Amniotic epithelial cell (primary cell): Measurements from ENCODE around the gene EML4.
"Not testable (repeated sequence)": the region's sequence is repeated elsewhere in the genome, so short reads cannot be mapped to it uniquely, and the experiment has no call there.

Experiments used
- DNase-seq: peaks from one replicate; pipeline ENCODE4 v3.0.0-alpha.2; 2010; ENCODE audit warnings: low read depth

EML4 gene

DNA sequence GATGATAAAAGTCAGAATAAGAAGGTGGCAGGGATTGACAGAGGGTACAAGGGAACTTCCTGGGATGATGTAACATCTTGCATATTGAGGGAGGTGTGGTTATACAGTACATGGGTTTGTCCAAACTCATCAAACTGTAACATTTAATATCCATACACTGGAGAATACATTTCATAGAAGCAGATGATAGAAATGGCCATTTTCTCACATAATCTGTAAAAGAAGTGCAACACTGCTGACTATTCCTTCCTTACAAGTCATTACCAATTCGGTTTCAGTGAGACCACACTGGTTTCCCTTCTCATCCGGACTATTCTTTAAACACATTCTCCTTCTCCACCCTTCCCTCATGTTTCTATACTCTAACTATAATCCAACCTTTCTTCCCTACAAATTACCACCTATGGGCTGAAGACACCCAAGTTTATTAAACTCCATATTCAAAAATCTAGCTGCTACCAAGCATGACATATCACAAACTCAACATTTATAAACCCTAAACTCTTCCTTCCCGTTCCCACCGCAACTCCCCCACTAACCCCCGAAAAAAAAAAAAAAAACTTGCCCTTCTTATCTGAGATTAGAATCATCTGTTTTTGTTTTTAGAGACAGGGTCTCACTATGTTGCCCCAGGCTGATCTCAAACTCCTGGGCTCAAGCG lies 190.3 kb downstream of the EML4 start:
- DNase-seq = no peak

DNA sequence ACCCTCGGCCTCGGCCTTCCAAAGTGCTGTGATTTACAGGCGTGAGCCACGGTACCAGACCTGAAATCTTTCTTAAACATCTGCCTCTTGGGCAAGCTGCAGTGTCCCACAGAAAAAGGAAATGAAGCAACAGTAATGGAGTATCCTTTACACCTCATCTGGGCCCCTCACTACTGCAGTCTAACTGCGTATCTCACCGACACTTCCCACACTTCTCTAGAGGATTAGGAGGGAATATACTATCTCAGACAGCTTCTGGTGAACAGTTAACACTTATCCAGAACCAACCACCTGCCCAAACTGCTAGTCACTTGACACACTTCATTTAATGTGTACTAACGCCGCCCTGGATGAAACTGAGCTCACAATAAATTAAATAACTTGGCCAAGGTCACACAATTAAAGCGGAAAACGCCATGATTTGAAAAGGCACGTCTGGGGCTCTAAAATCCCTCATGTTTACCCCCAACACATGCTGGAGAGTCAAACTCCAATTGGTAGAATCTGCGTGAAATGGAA lies 190.9 kb downstream of the EML4 start:
- peak; percentile 79 for DNase-seq

DNA sequence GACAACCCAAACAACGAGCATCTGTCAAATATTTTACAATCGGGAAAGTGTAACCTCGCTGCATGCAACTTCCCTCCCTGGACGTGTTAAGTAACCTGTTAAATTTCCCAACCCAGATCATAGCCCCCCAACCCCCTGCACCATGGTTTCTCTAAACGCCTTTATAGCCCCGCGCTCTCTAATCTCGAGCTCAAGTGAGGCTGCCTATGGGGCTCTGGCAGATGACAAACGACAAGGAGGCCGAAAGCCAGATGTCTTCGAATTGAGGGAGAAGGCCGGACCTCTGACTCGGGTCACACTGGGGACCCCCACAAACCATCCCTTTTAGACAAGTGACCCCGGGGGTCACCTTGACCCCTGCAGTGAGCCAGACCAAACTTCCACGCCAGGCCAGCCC lies 191.3 kb downstream of the EML4 start:
- no peak for DNase-seq

DNA sequence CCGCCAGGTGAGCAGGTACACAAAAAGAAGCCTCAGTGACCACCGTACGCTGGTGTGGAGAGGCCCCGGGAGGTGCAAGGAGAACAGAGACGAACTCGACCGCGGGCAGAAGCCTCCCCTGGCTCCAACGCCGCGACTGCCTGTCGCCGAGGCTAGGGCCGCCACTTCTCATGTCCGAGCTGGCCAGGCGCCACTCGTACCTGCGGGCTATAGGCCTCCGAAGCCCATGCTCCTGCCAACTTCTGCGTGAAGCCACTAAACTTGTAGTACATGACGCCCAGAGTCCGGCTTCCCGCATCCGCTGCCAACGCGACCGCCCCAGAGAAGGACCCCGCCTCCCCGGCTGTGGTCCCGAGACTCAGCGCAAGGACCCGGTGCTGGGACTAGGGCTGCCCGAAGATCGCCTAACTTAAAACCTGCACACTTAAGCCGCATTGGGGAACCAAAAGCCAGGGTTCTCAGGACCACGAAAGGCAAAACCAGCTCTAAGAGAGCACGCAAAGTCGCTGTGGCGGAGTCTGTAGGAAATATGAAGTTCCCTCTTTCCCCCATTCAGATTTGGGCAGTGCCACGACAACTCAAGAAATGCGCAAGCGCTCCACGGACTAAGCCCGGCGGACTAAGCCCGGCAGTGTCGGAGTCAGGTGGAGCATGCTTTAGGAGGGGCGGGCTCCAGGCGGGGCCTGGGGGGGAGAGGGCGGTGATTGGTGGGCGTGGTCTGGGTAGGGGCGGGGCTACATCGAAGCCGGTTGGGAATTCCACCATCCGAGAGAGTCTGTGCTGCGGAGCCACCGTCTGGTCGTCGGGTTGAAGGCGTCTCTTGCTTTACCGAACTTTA lies 192.0 kb downstream of the EML4 start, which contains the start of gene COX7A2L:
COX7A2L (minus strand) TSS at position 328 of the 838 bp plus-strand sequence; CDS start at position 272, 56 bp downstream.
- DNase-seq = peak; percentile 95

DNA sequence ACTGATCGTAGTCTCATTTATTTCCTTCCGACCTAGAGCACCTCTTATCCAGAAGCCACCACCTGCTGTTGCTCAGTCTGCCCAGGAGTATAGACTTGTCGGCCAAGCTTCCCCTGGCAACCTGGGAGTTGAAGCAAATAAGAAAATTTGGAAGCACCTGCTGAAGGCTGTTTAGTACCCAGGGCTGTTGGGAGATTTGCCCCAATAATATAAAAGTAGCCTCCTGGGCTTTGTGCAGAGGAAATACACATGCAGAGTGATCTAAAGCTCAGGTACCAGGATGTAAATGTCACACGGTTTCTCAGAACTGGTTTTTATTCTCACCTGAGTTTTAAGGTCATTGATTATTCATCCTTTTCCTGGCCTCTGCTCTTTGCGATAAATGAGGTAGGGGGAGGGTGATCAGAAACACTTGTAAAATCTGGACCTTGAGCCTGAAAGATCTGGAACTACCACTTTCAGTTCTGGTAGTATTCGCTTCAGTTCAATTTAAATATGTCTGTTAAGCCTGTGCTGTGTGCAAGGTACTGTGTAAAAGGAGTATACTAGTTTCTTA lies 192.7 kb downstream of the EML4 start:
- no peak for DNase-seq

DNA sequence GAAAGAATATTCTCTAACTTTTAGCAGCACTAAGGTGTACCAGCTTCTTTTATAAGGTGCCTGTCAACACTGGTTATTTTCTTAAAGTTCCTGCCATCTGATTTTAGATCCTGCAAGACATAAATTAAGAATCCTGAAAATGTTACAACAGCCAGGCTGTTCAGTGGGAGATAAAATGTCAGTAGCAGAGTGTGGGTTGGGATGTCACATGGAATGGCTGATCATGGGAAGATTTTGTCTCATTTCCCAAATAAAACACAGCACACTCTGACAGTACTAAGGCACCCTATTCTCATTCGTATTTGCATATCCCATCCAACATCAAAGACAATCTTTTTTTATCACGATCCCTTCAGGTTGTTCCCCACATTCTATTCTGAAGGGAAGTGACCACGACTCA lies 194.3 kb downstream of the EML4 start:
- DNase-seq = no peak

DNA sequence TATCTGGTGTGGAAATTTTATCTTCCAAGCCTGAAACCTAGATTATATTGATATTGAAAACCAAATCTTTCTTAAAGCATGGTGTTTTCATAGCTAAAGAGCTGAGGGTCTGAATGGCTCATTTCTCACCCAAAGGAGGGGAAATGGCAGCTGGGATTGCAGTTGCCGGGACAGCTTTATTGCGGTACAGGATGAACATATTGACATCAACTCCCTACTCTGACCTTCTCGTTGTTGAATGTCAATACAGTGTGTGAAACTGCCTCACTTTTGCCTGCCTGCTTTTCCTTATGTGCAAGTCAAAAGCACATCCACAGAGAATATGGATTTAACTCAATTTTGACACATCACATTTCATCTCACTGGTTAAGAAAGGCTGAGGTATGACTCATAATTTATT lies 195.5 kb downstream of the EML4 start:
- no peak for DNase-seq

DNA sequence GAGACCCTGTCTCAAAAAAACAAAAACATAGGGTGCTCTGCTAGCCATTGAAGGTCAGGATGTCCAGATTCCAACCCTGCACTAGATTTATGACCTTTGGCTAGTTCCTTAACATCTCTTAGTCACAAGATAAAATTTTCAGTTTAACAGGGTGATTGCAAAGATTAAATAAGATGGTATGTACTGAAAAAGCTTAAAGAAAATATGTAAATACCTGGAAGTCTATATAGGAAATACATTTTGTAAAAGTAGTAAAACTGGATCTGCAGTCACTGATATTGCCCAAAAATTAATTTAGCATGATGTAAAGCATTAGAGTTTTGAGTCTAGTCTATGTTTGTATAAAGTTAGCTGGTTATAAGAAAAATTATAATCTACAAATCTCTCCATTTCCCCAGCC lies 197.3 kb downstream of the EML4 start:
- peak; percentile 21 for DNase-seq

DNA sequence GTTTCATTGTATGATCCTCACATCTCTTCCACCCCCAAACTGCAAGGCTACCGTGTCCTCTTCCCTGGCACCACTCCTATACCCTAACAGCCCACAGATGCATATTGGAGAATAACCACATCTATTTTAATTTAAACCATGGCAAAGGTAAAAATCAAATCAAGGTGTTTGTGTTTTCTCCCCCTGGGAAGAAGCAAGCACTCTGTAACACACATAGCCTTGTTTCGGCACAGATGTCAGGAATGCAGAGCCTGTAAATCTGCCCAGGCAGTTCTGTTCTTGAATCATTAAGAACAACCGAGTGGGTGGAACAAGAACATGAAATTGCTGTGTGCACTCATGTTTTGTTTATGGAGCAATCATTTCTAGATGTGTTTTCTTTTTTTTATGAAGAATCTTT lies 198.7 kb downstream of the EML4 start:
- peak; percentile 69 for DNase-seq

DNA sequence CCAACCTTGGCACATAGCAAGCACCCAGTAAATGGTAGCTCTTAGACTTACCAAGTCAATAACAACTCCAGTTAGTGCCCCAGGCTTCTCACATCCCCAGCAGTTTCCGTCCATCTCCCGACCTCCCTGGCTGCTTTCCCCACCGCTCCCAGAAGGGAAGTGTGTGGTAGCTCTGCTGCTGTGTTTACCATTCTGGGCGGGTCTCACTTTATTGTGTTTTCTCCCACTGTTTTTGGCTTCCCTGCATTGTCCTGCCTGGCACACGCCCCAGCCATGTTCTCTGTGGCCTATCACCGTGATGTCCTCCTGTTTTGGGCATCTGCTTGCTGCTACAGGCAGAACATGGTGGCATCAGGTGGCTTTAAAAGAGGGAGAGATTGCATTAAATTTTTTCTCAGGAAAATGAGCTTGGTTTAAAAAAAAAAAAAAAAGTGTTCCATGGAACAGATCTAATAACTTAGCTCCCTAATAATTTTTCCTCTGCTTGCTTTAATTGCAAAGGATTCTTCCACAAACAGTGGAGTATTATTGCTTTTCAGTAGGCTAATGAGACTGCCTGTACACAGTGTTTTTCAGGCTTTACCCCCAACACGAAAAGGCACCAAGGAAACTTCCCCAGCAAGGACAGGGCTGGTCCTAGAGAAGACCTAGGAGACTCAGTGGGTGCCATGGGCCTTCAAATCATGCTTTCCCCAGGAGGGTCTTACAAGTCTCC lies 199.8 kb downstream of the EML4 start:
- DNase-seq = no peak

DNA sequence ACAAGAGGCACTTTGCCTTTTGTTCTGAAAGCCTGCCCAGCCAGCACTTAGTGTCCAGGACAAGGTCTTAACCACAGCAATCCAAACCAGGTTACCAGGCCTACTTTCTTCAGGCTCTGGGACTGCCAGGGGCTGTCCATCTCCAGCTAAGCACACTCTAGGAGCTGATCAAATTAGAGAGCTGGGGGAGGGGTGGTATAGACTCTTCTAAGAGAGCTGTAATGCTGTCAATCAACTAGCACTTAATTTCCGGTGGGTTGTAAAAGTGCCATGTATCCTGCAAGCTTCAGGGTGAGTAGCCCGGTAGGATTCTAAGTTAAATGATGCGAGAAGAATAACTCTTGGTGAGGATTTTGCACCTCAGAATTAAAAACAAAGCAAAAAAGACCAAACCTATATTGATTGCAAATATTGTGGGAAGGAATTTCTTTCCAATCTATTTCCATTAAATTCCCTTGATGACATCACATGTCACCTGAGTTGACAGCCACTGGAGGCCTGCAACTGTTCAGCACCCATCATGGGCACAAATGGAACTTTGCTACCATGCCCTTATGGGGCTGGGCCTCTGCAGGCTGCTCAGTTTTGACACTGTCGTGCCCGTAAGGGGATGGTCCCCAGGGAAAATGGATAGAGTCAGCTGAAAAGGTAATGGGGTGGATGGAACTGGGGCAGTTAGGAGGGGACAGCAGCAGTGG lies 200.5 kb downstream of the EML4 start:
- no peak for DNase-seq

DNA sequence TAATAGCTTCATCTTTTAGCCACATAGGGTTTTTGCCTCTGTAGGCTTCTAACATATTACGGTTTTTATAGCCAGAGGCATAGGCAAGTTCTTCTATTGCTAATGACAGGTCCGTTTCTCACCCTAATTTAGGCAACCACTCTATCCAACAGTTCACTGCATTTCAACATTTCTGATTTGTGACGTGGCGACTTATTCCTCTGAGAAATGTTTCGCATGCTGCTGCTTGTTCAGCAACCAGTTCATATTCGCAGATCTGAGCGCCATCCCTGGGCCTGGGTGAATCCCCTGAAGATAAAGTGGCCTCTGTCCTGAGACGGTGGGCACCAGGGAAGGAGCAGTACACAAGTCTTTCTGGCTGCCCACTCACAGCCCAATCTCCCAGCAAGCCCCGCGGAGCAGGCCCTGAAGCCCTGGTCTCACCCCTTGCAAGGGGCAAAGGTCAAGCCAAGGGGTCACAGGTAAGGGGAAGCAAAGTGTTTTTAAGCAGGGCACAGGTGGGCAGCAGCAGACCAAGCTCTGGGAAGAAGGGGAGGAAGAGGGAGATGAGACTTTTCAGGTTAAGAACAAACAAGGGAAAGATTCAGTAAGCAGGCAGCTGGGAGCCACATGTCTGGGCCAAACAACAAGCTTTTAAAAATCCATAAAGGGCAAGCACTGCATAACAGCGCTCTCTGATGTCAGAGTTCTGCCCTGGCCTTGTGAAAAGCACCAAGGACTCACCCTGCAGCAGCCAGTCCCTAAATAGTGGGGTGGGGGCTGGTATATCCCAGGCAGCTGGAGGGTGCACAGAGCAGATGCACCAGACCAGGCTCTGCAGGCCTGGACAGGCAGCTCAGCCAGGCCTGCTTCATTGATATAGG lies 202.7 kb downstream of the EML4 start:
- DNase-seq = no peak

DNA sequence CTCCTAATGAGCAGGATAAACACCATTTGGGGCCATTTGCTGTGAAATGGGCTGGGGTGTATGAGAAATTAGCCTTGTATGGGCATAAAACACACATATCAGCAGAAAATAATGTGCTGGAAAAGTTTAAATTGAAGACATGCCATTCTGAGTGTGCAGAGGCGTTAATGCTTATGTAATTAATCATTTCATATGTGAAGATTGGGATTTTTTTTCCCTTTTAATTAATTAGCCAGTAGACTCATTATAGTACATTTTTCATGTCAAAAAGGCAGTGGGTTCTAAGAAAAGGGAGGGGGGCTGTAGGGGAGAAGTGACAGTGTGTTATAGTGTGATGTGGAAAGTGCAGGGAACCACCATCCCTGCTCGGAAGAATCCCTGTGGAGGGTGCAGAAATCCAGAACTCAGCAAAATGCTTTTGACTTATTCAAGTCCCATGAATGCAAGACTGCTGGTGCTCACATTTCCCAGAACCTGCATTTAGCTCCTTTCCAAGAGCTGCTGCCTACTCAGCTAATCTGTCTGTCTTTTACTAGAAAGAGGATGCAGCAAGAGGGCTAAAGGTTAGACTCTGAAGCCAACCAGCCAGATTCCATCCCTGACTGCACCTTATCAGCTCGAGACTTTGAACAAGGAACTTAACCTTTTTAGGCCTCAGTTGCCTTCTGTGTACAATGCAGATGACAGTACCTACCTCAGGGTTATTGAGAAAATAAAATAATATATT lies 203.5 kb downstream of the EML4 start:
- no peak for DNase-seq

DNA sequence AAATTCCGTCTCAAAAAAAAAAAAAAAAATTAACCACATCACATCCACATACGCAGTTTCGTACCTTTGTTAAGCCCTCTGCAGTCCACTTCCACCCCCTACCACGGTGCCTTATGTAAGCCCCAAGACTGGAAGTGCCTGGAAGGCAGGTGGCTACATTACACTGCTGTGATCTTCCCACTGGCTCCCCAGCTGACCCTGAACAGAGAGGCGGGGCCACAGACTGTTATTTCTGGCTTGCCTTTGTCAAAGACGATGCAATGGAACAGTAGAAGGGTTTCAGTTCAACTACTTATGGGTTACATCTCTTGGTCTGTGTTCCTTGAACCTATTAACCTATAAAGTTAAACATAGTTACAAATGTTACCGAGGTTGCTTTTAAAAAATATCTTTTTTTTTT lies 207.6 kb downstream of the EML4 start:
- no peak for DNase-seq

DNA sequence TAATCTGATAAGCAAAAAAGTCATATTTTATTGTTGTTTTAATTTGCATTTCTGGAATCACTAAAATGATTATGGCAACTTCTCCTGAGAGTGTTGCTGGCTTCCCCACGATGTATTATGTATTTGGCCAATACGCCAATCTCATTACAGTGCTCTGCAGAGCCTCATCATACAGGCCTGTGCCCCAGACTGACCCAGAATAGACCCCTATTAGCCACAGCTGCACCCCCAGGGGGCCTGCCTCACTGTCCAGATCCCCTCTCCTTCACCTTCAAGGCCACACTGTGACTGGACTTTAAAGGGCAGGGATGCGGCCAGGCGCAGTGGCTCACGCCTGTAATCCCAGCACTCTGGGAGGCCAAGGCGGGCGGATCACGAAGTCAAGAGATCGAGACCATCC lies 209.3 kb downstream of the EML4 start:
- no peak for DNase-seq

DNA sequence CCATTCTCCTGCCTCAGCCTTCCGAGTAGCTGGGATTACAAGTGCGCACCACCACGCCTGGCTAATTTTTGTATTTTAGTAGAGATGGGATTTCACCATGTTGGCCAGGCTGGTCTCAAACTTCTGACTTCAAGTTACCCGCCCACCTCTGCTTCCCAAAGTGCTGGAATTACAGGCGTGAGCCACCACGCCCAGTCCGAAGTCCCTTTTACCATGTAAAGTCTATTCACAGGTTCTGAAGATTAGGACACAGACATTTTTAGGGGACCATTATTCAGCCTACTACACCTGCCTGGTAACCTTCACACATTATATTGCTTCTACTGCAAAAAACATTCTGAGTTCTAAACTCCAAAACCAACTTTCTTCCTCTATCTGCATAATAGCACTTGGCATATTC lies 210.9 kb downstream of the EML4 start:
- DNase-seq = not testable (repeated sequence)

DNA sequence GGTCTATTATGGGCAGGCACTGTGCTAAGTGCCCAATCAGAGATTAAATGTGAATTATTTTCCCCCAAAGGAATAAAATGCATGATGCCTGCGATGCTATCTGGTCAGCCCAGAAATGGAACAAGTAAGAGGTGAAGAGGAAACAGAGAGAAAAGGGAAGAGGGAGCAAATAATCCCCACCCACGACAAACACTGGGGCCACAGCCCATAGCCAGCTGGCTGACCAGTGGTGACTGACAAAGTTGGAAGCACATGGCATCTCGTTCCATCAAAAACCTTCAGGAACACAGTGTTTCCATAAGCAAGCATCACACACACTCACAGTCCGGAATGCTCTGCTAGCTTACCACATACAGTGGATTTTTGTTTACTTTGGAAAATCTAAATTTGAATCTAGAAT lies 213.0 kb downstream of the EML4 start:
- no peak for DNase-seq
